ENCODE data around the gene KMO. TPM values are rescaled to one million over a fixed set of nuclear protein-coding genes. Genes with fewer than 3 reads are reported as not detected.

The KMO gene
- total RNA-seq, 1 experiment from 2014 or later: 0.07 TPM

DNA sequence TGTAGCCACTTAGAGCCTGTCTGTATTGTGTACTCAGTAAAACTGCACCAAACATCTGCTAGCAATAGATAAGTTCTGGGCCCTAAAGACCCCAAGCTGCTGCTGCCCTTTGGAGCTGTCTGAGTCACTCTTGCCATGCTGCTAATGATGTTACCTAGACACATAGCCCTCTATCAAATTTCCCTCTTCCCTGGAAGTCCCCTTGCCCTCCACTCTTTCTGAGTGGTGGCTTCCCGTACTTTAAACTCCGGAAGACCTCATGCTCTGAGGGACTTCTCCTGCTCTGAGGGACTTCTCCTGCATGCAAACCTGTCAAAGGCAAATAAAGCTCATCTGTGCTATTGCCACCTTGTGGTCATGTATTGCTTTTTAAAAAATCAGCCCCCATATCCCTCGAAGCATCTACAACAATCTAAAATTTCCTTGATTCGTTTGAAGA is 46.6 kb upstream of the KMO start:
- Histone ChIP-seq H3K9me2 (ENCODE audit: insufficient read depth) (no peaks in the 10 kb centered on the region), H3K4me3 (no peak overlapping the region), H2AFZ (no peak overlapping the region), H3K36me3 (ENCODE audit: low read depth) (no peaks in the 10 kb centered on the region), H3K79me2 (ENCODE audit: low read depth) (no peaks in the 10 kb centered on the region), H3K4me1 (replicated peaks; ENCODE audit: insufficient read depth) (peaks cover 22% of the 10 kb centered on the region), H3K9me3 (ENCODE audit: insufficient read depth, low read depth) (no peaks in the 10 kb centered on the region; the same call in 1 of the 2 replicates), H3K27me3 (ENCODE audit: insufficient read depth, low read depth) (no peaks in the 10 kb centered on the region), H3K27ac (no peak overlapping the region), H3F3A (ENCODE audit: insufficient read depth, low read depth) (peaks cover 12% of the 10 kb centered on the region), H3K4me2 (no peak overlapping the region), H4K20me1 (ENCODE audit: insufficient read depth) (no peaks in the 10 kb centered on the region)
- DNase-seq: no peak
- ChIA-PET POLR2A (ENCODE audit: unreplicated experiment) (no interaction called here), CTCF (interaction anchor here (0.8 kb wide), 1 partner anchor 701 kb away, joined by 8 read pairs; no protein-coding TSS in a partner anchor)
- BruUV-seq (replicated peaks): no TSS peak
- TF ChIP-seq, protein P1, sequence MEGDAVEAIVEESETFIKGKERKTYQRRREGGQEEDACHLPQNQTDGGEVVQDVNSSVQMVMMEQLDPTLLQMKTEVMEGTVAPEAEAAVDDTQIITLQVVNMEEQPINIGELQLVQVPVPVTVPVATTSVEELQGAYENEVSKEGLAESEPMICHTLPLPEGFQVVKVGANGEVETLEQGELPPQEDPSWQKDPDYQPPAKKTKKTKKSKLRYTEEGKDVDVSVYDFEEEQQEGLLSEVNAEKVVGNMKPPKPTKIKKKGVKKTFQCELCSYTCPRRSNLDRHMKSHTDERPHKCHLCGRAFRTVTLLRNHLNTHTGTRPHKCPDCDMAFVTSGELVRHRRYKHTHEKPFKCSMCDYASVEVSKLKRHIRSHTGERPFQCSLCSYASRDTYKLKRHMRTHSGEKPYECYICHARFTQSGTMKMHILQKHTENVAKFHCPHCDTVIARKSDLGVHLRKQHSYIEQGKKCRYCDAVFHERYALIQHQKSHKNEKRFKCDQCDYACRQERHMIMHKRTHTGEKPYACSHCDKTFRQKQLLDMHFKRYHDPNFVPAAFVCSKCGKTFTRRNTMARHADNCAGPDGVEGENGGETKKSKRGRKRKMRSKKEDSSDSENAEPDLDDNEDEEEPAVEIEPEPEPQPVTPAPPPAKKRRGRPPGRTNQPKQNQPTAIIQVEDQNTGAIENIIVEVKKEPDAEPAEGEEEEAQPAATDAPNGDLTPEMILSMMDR (conservative IDR thresholded peaks at IDR 0.05): peak; percentile 61; the same call in 1 of the 2 replicates
- TF ChIP-seq EZH2 (IDR thresholded peaks at IDR 0.05; ENCODE audit: low read depth): no peak
- intact Hi-C loops (cut with micrococcal nuclease; ENCODE audit: unreplicated experiment): no loop called here

DNA sequence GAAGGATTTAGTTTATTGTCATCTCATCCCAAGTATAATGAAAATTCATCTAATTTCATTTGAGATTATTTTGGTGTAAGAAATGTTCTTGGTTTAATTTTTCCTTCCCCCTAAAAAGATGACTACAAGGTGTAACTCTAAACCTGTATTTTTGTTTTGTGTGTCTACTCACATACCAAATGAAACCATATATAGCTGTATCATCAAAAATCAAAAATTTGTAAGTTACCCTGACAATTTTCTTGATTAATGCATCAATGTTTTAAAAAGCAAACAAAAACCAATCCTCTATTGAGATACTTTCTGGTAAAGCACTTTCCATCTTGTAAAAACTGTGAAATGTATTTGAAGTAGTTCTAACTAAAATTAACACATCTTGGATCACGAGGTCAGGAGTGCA is 43.4 kb upstream of the KMO start:
- Histone ChIP-seq H3K9me2 (ENCODE audit: insufficient read depth) (no peaks in the 10 kb centered on the region; the same call in 1 of the 2 replicates), H3K9me3 (ENCODE audit: insufficient read depth, low read depth) (no peaks in the 10 kb centered on the region; the same call in 1 of the 2 replicates), H3K79me2 (ENCODE audit: low read depth) (no peaks in the 10 kb centered on the region), H3K27ac (no peak overlapping the region), H3F3A (ENCODE audit: insufficient read depth, low read depth) (no peaks in the 10 kb centered on the region), H3K4me2 (no peak overlapping the region), H3K4me3 (no peak overlapping the region), H3K4me1 (replicated peaks; ENCODE audit: insufficient read depth) (no peaks in the 10 kb centered on the region), H3K27me3 (ENCODE audit: insufficient read depth, low read depth) (no peaks in the 10 kb centered on the region), H3K36me3 (ENCODE audit: low read depth) (no peaks in the 10 kb centered on the region), H4K20me1 (ENCODE audit: insufficient read depth) (no peaks in the 10 kb centered on the region), H2AFZ (no peak overlapping the region)
- POLR2A ChIA-PET (ENCODE audit: unreplicated experiment): no interaction called here
- CTCF ChIA-PET: no interaction called here
- intact Hi-C loops (cut with micrococcal nuclease; ENCODE audit: unreplicated experiment): no loop called here
- no peak for DNase-seq
- no peak for TF ChIP-seq EZH2 (IDR thresholded peaks at IDR 0.05; ENCODE audit: low read depth)
- no TSS peak for BruUV-seq (replicated peaks)

DNA sequence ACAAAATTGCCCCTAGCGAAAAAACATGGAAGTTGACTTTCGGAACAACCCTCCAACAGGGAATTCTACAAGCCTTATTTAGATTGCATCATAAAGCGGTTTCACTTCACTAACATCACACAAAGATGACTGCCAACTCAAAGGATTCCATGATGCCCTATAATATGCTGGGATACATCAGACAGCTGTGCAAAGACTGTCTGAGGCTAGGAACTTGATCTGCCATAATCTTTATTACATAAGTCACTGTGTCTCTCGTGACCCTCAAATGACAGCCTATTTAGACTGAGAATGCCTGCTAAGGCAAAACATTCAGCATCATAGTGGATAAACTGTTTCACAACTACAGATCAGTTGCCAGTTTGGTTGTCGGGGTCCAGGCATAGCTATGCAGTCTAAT is 36.4 kb upstream of the KMO start:
- H3K4me1 ChIP-seq (replicated peaks; ENCODE audit: insufficient read depth): no peaks in the 10 kb centered on the region
- peaks cover 18% of the 10 kb centered on the region for H3K36me3 ChIP-seq (ENCODE audit: low read depth)
- no peaks in the 10 kb centered on the region; the same call in 1 of the 2 replicates for H3K9me2 ChIP-seq (ENCODE audit: insufficient read depth)
- no peak overlapping the region for H2AFZ ChIP-seq
- no peaks in the 10 kb centered on the region for H3K27me3 ChIP-seq (ENCODE audit: insufficient read depth, low read depth)
- H3K9me3 ChIP-seq (ENCODE audit: insufficient read depth, low read depth): no peaks in the 10 kb centered on the region
- no peaks in the 10 kb centered on the region for H3K79me2 ChIP-seq (ENCODE audit: low read depth)
- no TSS peak for BruUV-seq (replicated peaks)
- no peak overlapping the region for H3K27ac ChIP-seq
- H4K20me1 ChIP-seq (ENCODE audit: insufficient read depth): no peaks in the 10 kb centered on the region
- POLR2A ChIA-PET (ENCODE audit: unreplicated experiment): no interaction called here
- no peak overlapping the region for H3K4me2 ChIP-seq
- no peaks in the 10 kb centered on the region for H3F3A ChIP-seq (ENCODE audit: insufficient read depth, low read depth)
- CTCF ChIA-PET: no interaction called here
- no peak overlapping the region for H3K4me3 ChIP-seq
- intact Hi-C loops (cut with micrococcal nuclease; ENCODE audit: unreplicated experiment): no loop called here
- TF ChIP-seq, protein P1 (conservative IDR thresholded peaks at IDR 0.05): no peak
- no peak for TF ChIP-seq EZH2 (IDR thresholded peaks at IDR 0.05; ENCODE audit: low read depth)
- no peak for DNase-seq

DNA sequence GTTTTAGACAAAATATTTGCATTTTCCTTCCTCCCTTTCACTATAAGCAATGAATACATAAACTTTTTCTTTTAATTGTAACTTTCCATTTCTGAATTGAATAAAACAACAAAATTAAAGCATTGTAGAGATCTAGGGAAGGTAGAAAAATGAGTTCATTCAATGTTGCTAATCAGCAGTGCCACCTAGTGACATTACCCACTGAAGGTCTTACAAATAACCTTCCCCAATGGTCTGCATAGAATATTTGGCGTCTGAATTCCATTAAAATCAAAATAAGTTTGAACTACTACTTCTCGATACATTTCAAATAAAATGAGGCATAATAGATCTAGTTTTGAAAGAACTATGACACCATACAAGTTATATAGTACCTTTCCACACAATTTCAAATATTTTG is 32.3 kb upstream of the KMO start:
- TF ChIP-seq EZH2 (IDR thresholded peaks at IDR 0.05; ENCODE audit: low read depth): no peak
- TF ChIP-seq, protein P1 (conservative IDR thresholded peaks at IDR 0.05): peak; percentile 68
- intact Hi-C loops (cut with micrococcal nuclease; ENCODE audit: unreplicated experiment): loop anchor here (2.0 to 5.0 kb wide), 4 partner anchors 611 to 1473 kb away; no protein-coding TSS in a partner anchor
- Histone ChIP-seq H3F3A (ENCODE audit: insufficient read depth, low read depth) (no peaks in the 10 kb centered on the region), H3K27ac (no peak overlapping the region), H3K27me3 (ENCODE audit: insufficient read depth, low read depth) (no peaks in the 10 kb centered on the region), H3K4me1 (replicated peaks; ENCODE audit: insufficient read depth) (no peaks in the 10 kb centered on the region), H3K36me3 (ENCODE audit: low read depth) (peaks cover 25% of the 10 kb centered on the region), H3K79me2 (ENCODE audit: low read depth) (no peaks in the 10 kb centered on the region), H2AFZ (no peak overlapping the region), H3K4me3 (no peak overlapping the region), H3K9me3 (ENCODE audit: insufficient read depth, low read depth) (no peaks in the 10 kb centered on the region), H4K20me1 (ENCODE audit: insufficient read depth) (no peaks in the 10 kb centered on the region), H3K9me2 (ENCODE audit: insufficient read depth) (no peaks in the 10 kb centered on the region), H3K4me2 (no peak overlapping the region)
- ChIA-PET CTCF (no interaction called here), POLR2A (ENCODE audit: unreplicated experiment) (no interaction called here)
- no TSS peak for BruUV-seq (replicated peaks)
- DNase-seq: no peak
